NCI-H2196 treated with DMSO at 0.1 percent for 48 hours (cell line): ENCODE data around the gene BMP2K.
"Not testable (repeated sequence)": the region's sequence is repeated elsewhere in the genome, so short reads cannot be mapped to it uniquely, and the experiment has no call there.

Source experiments
- DNase-seq: peaks from one replicate; lab custom pipeline; 2025; ENCODE audit not compliant: unreplicated experiment; lab: John Stamatoyannopoulos, UW

The BMP2K gene

DNA sequence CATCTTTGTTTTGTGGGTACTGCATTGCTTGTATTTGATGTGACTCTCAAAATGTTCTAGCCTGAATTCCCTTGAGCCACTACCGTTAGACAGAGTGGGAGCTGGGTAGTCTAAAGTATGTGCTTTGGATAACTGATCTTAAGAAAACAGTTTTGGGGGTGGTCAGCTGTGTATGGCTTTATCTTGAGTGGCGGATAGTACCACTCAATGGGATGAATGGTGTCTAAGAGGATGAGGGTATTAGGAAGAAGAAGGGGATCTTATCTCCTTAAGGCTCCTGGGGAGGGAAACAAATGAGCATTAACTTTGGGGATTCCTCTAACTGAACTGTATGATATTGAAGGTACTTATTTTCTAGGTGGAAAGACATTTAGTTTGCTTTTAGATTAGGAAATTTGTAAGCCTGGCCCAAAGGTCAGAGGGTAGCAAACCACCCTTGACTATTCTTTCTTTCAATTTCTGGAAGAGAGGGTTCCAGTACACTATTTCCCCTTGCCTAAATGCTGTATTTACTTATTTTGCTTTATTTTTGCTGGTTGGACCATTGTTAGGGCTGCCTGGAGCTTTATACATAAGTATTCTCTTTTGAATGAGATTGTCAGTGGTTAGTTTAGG is 11.3 kb downstream of the BMP2K start:
- DNase-seq, result no peak

DNA sequence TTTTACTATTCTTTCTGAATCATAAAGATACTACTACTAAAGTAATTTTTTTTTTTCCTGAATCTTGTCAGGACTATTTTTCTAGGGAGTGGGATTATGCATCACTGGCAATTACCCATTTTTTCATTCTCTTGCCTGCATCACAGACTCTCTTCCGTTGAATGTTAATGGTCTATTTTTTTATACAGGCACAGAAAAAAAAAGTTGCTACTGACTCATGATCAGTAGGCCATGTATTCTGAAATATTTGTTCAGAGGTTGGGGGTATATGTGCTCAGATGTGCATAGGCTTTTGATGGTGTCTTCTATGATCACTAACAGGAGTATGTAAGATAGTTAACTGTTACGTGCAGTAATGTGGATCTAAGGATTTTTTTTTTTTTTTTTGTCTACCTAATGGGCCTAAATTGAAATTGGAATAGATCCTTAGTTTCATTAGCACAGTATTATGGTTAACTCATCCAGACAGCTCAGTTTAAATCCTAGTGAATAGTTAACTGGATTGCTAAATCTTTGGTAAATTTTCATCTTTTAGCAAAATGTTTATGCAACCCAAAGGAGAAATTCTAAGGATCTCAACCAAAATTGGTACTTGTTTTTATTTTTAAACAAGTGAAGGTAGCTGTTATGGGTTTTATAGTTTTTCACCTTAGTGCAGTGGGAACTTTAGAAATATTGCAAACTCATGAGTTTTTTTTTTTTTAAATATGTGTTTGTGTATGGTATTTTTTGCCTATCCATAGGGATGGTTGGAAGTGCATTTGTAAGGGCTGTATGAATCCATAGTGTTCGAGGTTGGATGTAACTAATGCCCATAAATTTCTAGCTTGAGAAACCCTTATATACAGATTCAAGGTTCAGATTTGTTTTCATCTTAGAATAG is 12.1 kb downstream of the BMP2K start:
- DNase-seq, result no peak

DNA sequence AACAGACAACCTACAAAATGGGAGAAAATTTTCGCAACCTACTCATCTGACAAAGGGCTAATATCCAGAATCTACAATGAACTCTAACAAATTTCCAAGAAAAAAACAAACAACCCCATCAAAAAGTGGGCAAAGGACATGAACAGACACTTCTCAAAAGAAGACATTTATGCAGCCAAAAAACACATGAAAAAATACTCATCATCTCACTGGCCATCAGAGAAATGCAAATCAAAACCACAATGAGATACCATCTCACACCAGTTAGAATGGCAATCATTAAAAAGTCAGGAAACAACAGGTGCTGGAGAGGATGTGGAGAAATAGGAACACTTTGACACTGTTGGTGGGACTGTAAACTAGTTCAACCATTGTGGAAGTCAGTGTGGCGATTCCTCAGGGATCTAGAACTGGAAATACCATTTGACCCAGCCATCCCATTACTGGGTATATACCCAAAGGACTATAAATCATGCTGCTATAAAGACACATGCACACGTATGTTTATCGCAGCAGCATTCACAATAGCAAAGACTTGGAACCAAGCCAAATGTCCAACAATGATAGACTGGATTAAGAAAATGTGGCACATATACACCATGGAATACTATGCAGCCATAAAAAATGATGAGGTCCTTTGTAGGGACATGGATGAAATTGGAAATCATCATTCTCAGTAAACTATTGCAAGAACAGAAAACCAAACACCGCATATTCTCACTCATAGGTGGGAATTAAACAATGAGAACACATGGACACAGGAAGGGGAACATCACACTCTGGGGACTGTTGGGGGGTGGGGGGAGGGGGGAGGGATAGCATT is 19.7 kb downstream of the BMP2K start:
- DNase-seq, result not testable (repeated sequence)

DNA sequence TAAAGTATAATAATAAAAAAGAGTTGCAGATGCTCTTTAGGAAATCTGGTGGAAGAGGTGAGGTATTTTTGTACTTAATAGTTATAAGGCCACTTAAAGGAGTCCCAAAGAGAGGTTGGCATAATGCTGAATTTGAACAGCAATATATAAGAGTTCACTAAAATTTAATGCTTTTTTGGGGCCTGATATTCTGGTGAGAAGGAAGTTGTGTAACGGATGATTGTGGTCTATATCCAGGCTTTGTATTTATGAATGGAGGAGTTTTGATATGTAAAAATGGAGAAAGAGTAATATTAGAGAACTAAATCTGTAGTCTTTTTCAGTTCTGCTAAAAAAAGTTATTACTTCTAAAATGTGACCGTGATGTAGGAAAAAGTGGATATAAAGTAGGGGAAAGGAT is 20.4 kb downstream of the BMP2K start:
- DNase-seq, result no peak

DNA sequence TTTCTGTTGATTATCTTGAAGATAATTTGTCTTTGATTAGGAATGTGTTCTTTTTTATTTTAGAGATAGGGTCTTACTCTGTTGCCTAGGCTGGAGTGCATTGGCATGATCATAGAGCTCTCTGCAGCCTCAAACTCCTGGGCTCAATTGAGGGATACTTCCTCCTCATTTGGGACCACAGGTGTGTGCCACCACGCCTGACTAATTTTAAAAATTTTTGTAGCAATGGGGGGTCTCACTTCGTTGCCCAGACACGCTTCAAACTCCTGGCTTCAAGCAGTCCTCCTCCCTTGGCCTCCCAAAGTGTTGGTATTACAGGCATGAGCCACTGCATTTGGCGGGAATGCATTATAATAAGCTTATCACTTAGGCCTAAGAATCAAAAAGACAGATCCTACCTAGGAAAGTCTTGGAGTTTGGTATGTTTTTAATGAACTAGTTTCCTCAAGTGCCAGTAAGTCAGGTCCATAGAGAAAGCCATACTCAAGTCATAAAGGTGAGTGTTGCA is 21.7 kb downstream of the BMP2K start:
- no peak for DNase-seq

DNA sequence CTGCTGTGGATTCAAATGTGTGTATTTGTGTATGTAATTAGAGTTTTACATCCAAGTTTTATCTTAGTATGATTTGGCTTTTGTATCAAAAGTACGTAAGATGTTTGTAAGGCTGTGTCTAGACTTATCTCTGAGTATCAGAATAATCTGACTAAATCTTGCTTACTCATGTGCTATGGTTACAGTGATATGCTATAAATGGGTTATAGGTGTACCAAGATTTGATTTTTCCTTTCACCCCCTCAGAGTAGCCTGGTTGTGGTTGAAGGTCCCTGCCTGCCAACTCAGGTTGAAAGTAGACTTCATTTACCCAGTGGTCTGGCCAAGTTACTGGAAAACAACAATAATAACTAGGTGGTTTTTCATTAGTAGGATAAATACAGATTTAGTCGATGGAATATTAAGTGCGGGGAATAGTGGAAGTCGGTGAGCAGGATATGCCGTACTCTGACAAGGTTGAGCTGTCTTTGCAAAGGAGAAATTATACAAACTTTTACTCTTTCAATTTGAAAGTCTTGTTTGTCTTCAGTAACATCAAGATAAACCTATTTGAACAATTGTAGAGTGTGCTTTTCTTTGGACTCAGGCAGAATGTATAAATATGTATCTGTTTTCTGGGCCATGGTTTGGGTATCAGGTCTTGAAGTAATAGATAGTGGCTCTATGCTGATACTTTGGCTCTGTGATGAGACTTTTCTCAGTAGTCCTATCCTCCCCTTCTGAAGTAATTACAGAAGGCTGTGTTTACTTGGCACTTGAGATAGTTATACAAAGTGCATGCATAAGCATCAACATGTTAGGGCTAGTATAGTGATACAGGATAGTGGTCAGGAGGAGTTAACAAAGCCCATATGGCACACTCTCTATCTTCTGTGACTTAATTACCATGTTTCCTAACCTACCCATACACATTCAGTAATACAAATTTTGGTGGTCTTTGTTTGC is 23.7 kb downstream of the BMP2K start:
- DNase-seq, result no peak

DNA sequence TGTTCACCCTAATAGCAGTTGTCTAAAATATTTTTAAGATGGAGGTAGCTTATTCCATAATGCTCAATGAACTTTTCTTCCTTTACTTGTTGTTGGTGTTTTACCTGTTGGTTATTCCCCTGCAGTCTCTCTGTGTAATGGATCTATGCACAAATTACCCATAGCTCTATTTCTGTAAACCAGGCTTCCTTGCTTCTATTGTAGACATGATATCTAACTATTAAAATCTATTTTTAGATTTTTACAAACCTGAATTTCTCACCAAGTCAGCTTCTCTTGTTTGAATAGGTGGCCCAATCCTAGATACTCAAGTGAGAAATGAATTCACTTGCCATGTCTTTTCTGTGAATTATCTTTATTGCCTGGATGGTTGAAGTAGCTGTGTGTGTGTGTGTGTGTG is 24.8 kb downstream of the BMP2K start:
- DNase-seq, result no peak

DNA sequence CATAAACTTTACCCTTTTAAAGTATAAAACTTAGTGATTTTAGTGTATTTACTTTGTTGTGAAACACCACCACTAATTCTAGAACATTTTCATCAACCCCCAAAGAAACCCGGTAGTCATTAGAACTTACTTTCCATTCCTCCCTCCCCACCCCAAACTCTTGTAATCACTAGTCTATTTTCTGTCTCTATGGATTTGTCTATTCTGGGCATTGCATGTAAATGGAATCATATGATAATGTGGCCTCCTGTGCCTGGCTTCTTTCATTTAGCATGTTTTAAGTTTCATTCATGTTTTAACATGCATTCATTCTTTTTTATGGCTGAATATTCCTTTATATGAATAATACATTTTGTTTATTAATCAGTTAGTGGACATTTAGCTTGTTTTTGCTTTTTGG is 27.8 kb downstream of the BMP2K start:
- DNase-seq, result no peak

DNA sequence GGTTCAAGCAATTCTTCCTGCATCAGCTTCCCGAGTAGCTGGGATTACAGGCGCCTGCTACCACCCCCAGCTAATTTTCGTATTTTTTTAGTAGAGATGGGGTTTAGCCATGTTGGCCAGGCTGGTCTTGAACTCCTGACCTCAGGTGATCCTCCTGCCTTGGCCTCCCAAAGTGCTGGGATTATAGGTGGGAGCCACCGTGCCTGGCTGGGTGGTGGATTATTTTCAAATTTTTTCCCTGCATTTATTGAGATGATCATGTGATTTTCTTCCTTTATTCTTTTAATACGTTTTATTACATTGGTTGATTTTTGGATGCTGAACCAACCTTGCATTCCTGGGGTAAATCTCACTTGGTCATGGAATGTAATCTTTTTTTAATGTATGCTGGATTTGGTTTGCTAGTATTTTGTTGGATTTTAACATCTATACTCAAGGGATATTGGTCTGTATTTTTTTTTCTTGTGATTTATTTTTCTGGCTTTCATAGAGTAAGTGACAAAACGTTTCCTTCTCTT is 30.9 kb downstream of the BMP2K start:
- no peak for DNase-seq

DNA sequence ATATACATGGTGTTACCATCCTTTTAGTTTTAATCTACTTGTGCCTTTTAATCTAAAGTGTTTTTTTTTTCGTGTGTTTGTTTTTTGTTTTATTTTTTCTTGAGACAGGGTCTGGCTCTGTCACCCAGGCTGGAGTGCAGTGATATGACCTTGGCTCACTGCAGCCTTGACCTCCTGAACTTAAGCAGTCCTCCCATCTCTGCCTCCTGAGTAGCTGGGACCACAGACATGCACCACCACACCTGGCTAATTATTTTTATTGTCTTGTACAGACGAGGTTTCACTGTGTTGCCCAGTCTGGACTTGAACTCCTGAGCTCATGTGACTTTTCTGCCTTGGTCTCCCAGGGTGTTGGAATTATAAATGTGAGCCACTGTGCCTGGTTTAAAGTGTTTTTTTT is 33.1 kb downstream of the BMP2K start:
- no peak for DNase-seq

DNA sequence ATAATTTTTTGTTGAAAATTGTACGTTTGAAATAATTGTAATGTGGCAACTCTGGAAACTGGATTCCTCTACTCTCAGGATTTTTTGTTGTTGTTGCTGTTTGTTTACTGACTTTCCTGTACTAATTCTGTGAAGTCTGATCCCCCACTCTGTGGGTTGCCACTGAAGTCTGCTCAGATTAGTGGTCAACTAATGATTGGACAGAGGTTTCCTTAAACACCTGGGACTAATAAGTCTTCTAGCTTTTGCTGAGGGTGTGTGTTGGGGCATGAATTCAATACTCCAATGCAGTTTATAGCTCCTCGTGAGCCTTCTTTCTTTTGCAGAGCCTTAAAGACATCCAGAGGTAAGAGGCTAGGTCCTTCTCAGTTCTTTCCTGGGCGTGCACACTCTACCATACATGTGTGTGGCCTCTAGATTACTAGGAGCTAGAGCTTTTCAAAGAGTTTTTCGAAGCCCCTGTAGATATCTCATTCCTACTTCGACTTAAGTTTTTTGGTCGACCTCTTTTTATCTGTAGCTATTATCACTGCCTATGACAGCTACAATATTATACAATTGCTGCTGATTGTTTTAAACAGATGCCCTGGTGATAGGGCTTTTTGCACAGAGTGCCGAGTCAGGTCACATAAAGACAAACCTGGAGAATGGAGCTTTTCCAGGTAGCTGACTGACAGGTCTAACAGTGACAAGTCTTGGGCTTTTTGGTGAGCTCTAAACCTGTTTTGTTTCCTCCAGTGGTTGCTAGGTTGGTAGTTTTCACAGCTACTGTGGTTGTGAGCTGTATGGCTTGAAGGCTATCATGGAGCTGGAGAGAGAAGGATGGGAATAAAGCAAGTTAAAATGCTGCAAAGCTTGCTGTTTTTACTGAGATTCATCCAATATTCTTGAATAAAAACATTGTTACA is 34.0 kb downstream of the BMP2K start:
- DNase-seq, result no peak

DNA sequence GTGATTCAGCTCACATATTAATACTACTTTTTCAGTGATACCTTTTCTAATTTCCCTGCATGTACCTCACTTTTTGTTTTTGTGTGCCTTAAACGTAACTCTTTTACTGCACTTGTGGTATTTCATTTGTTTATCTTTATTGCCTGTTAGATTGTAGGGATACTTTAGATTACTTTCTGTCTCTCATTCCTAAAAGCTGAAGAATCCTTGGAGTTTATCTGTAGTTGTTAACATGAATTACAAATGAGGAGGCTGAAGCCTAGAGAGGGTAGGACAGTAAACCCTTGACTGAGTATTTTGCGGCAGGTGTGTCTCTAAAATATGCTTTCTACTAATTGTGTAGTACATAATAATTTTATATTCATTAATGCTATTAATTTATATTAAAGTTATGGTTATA is 34.9 kb downstream of the BMP2K start:
- DNase-seq, result no peak

DNA sequence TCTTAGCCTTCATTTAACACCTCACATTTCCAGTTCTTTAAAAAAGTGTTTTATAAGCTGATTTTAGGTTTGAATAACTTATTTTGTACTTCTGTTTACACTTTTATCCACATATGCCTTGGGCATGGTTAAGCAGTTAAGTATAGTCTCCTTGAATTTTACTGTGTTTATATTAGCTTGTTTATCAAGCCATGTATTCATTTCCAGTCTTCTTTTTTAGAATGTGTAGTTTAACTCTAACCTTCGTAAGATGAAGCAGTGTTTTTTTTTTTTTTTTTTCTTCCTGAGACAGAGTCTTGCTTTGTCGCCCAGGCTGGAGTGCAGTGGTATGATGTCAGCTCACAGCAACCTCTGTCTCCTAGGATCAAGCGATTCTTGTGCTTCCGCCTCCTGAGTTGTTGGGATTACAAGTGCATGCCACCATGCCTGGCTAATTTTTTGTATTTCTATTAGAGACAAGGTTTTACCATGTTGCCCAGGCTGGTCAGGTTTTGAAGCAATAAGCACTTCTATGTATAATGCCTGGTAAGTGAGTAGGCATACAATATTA is 42.5 kb downstream of the BMP2K start:
- no peak for DNase-seq

DNA sequence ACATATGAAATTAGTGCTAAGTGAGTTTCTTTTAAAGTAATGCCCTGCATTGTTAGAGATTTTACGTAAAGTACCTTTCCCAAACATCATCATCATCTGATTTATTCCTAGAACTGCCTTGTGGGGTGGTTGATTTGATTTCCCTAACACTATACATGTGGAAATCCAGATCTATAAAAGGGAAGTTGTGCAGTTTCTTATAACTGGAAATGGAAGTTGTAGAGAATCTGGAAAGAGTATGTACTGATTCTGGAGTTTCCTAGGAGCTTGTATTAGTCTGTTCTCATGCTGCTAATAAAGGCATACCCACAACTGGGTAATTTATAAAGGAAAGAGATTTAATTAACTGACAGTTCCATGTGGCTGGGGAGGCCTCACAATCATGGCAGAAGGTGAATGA is 47.9 kb downstream of the BMP2K start:
- no peak for DNase-seq

DNA sequence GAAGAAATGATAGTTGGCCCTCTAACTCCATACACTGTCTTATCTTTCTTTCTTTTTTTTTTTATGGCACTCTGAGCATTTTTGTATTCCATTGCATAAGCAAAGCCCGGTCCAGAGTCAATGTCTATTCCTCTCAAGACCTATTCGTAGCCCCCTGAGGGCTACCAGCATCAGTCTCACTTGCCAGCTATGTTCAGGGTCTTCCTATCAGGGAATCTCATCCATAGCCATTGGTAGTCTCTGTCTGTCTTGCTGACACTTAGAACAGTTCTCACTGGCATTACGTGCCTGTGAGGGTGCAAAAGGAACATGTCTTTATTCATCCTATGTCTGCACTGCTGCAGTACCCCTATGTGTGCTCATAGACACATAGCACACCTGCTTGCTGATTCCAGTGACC is 51.0 kb downstream of the BMP2K start:
- DNase-seq, result no peak

DNA sequence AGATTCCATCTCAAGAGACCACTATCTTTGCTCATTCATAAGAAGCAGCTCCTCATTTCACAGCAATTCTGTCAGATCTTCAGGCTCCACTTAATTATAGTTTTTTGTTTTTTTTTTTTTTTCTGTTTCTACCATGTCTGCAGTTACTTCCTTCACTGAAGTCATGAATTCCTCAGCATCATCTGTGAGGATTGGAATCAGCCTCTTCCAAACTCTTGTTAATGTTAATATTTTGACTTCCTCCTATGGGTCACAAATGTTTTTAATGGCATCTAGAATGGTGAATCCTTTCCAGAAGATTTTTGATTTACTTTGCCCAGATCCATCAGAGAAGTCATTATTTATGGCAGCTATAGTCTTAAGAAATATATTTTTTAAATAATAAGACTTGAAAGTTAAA is 53.1 kb downstream of the BMP2K start:
- no peak for DNase-seq

DNA sequence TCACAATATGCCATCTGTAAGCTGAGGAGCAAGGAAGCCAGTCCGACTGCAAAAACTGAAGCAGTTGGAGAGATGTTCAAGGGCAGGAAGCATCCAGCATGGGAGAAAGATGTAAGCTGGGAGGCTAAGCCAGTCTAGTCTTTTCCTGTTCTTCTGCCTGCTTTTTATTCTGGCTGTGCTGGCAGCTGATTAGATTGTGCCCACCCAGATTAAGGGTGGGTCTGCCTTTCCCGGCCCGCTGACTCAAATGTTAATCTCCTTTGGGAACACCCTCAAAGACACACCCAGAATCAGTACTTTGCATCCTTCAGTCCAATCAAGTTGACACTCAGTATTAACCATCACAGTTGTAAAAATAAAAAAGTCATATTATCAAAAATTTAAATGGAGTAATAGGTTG is 63.5 kb downstream of the BMP2K start:
- DNase-seq, result not testable (repeated sequence)

DNA sequence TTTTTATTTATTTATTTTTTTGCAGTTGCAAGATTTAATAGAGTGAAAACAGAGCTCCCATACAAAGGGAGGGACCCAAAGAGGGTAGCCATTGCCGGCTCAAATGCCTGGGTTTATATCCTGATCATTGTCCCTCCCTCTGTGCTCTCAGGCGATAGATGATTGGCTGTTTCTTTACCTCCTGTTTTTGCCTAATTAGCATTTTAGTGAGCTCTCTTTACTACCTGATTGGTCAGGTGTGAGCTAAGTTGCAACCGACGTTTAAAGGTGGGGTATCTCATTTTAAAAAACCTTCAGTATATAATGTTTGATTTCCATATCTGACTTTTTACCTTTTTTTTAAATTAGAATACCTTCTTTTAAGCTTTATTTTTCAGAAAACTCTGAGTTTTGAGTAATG is 64.1 kb downstream of the BMP2K start:
- not testable (repeated sequence) for DNase-seq

DNA sequence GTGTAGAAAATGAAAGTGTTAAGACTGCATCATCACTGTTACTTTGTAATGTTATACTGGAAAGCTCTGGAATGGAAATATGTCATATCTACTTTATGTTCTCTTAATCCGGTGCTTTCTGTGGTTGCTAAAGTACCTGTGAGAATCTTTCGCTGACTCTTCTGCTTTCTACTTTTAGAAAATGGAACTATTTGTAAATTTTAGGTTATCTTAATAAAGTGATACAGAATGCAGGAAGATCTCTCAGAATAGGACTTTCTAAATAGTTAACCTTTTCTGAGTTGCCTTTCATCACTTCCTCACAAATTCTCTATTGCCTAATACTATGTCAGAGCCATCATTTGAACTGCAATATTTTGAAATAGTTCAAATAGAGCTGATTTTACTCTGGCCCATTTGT is 69.3 kb downstream of the BMP2K start:
- DNase-seq, result no peak
